Gastrocnemius medialis (tissue), 4 donors: ENCODE measurements around the gene PHF12.

Experiments
- CTCF ChIP-seq, 5 experiments: fragments of 450-650 bp in 3 of 5; fragments of 200-600 bp in 2 of 5; sonication (generic) in 2 of 5; IDR thresholded peaks in 4 of 5; conservative IDR thresholded peaks in 1 of 5; 1 replicate in 4 of 5; 2 replicates in 1 of 5; pipeline ENCODE4 v1.5.1; 2016 to 2019; ENCODE audit warnings: antibody characterized with exemption in 5 of 5, mild to moderate bottlenecking in 3 of 5, moderate library complexity in 3 of 5
- POLR2A ChIP-seq, 2 donors: fragments of 450-650 bp; IDR thresholded peaks; one replicate each; pipeline ENCODE4 v1.6.1; 2017; ENCODE audit warnings: antibody characterized with exemption in 2 of 2, mild to moderate bottlenecking in 2 of 2, moderate library complexity in 2 of 2

- TF ChIP-seq CTCF (IDR thresholded peaks at IDR 0.05 in 4 of 5, conservative IDR thresholded peaks at IDR 0.05 in 1 of 5) = no peak
- no peak for TF ChIP-seq POLR2A (IDR thresholded peaks at IDR 0.05)
Measured at GRCh38 chr17:28862561-28862960, 88.8 kb downstream of the PHF12 start.
